B cell (primary cell): ENCODE results near the gene SMIM20. TPM values are rescaled to one million over a fixed set of nuclear protein-coding genes. Genes with fewer than 3 reads are reported as not detected.

Experiments
- ATAC-seq: fragments of 200-7000 bp; cut with Tn5 transposase; one replicate; pipeline ENCODE4 v1.10.0; 2021; ENCODE audit warnings: low read depth, mild to moderate bottlenecking, moderate number of reproducible peaks, moderate library complexity
- CTCF ChIA-PET: fragments of 350-600 bp; sonication (Branson Sonifier 250); formaldehyde crosslinking; loops from one replicate; lab custom pipeline; 2021; ENCODE audit warnings: antibody characterized with exemption, inconsistent platforms; lab: Charles Lee
- POLR2A ChIA-PET: fragments of 350-600 bp; sonication (Branson Sonifier 250); formaldehyde crosslinking; loops from one replicate; lab custom pipeline; 2021; ENCODE audit warnings: antibody characterized with exemption; lab: Charles Lee
- DNase-seq: peaks from one replicate; pipeline ENCODE4 v3.0.0; 2013
- H2AFZ ChIP-seq: 2 replicates; pipeline ENCODE4 v1.6.1; 2012; ENCODE audit warnings: mild to moderate bottlenecking, low read depth, low read length; ENCODE audit not compliant: insufficient read depth, poor library complexity, severe bottlenecking
- H3K27ac ChIP-seq, 2 donors: 1 replicate in 1 of 2; 2 replicates in 1 of 2; pipeline ENCODE4 v1.5.1; 2012 to 2013; ENCODE audit warnings: low read length in 2 of 2, mild to moderate bottlenecking in 2 of 2, moderate library complexity in 1 of 2
- H3K27me3 ChIP-seq, 4 experiments: fragments of 200-600 bp in 1 of 4; sonication (generic) in 1 of 4; replicated peaks in 1 of 4; 1 replicate in 2 of 4; 2 replicates in 2 of 4; pipeline versions ENCODE4 v1.6.1 to v1.7.0; 2013 to 2016; ENCODE audit warnings: low read length in 3 of 4, mild to moderate bottlenecking in 2 of 4, mixed read lengths in 1 of 4, moderate library complexity in 1 of 4; ENCODE audit not compliant: insufficient read depth in 4 of 4, control insufficient read depth in 3 of 4; ENCODE audit errors: control extremely low read depth in 1 of 4
- H3K36me3 ChIP-seq, 2 experiments: replicated peaks in 1 of 2; 1 replicate in 1 of 2; 2 replicates in 1 of 2; pipeline versions ENCODE4 v1.6.1 to v1.7.1; 2013; ENCODE audit warnings: low read length in 1 of 2; ENCODE audit not compliant: insufficient read depth in 2 of 2, control insufficient read depth in 1 of 2; ENCODE audit errors: control extremely low read depth in 1 of 2, extremely low read depth in 1 of 2
- H3K4me1 ChIP-seq, 2 donors: fragments of 200-600 bp in 1 of 2; sonication (generic) in 1 of 2; 1 replicate in 1 of 2; 2 replicates in 1 of 2; pipeline versions ENCODE4 v1.5.1 to v1.6.1; 2013 to 2017; ENCODE audit warnings: low read length in 2 of 2; ENCODE audit not compliant: control insufficient read depth in 2 of 2, insufficient read depth in 2 of 2
- H3K4me2 ChIP-seq: replicated peaks from 2 replicates; pipeline ENCODE3; 2012; ENCODE audit warnings: mild to moderate bottlenecking, low read depth, low read length; ENCODE audit not compliant: poor library complexity, severe bottlenecking
- H3K4me3 ChIP-seq, 5 experiments: fragments of 200-600 bp in 1 of 5; sonication (generic) in 1 of 5; 1 replicate in 3 of 5; 2 replicates in 2 of 5; pipeline versions ENCODE4 v1.5.1 to v1.7.0; 2011 to 2016; ENCODE audit warnings: low read length in 4 of 5, mild to moderate bottlenecking in 4 of 5, low read depth in 2 of 5, control low read depth in 1 of 5, moderate library complexity in 1 of 5; ENCODE audit not compliant: insufficient read depth in 1 of 5; ENCODE audit errors: control extremely low read depth in 1 of 5, extremely low read depth in 1 of 5
- H3K79me2 ChIP-seq: fragments of 200-600 bp; sonication (generic); one replicate; pipeline ENCODE4 v1.6.0; 2016; ENCODE audit warnings: low read length; ENCODE audit not compliant: control insufficient read depth, insufficient read depth
- H3K9ac ChIP-seq: fragments of 200-600 bp; sonication (generic); 2 replicates; pipeline ENCODE4 v1.6.1; 2017; ENCODE audit warnings: mild to moderate bottlenecking, low read length, moderate library complexity
- H3K9me3 ChIP-seq, 3 donors: one replicate each; pipeline versions ENCODE4 v1.6.1 to v1.7.1; 2013; ENCODE audit warnings: low read length in 2 of 3; ENCODE audit not compliant: control insufficient read depth in 2 of 3, insufficient read depth in 1 of 3; ENCODE audit errors: control extremely low read depth in 1 of 3
- H4K20me1 ChIP-seq: 2 replicates; pipeline ENCODE4 v1.6.0; 2012; ENCODE audit warnings: mild to moderate bottlenecking, low read length; ENCODE audit not compliant: insufficient read depth, control insufficient read depth, poor library complexity, severe bottlenecking
- H3K27ac Mint-ChIP-seq: one replicate; pipeline ENCODE4 v1.8.0; 2021; ENCODE audit warnings: mixed read lengths
- H3K27me3 Mint-ChIP-seq: one replicate; pipeline ENCODE4 v1.8.0; 2021; ENCODE audit warnings: mixed read lengths
- H3K4me1 Mint-ChIP-seq: one replicate; pipeline ENCODE4 v1.8.0; 2021; ENCODE audit warnings: mixed read lengths
- H3K4me3 Mint-ChIP-seq: one replicate; pipeline ENCODE4 v1.8.0; 2021; ENCODE audit warnings: mixed read lengths
- H3K9me3 Mint-ChIP-seq: one replicate; pipeline ENCODE4 v1.8.0; 2022; ENCODE audit warnings: mixed read lengths; ENCODE audit not compliant: insufficient read depth
- CTCF ChIP-seq: fragments of 200-600 bp; IDR thresholded peaks from one replicate; pipeline ENCODE4 v1.8.0; 2022; ENCODE audit warnings: antibody characterized with exemption, mild to moderate bottlenecking
- EZH2 ChIP-seq: IDR thresholded peaks from 2 replicates; pipeline ENCODE4 v1.6.1; 2012; ENCODE audit warnings: borderline replicate concordance, low read depth, mild to moderate bottlenecking, moderate library complexity, low read length; ENCODE audit not compliant: insufficient read depth, poor library complexity, severe bottlenecking
- WGBS: methylation state at CpG from one replicate; pipeline ENCODE4 v1.1.5; 2013; ENCODE audit warnings: missing lambda C conversion rate; ENCODE audit not compliant: insufficient coverage; 5-methylcytosine and 5-hydroxymethylcytosine counted together
- intact Hi-C: fragments of 100-400 bp; cut with micrococcal nuclease; formaldehyde crosslinking; loops from one replicate; pipeline ENCODE4 v1.10.0; 2022
- polyA plus RNA-seq: library from polyadenylated mRNA; depleted of rRNA; stranded (reverse); fragments of >200 nt; gene quantifications from 2 replicates; pipeline ENCODE4 v1.2.3, GENCODE V29; 2012
- total RNA-seq, 2 donors: library from RNA; stranded (reverse); fragments of 120-200 nt in 1 of 2; gene quantifications; 1 replicate in 1 of 2; 2 replicates in 1 of 2; pipeline versions ENCODE4 v1.2.3 to v1.2.4, GENCODE V29; 2013 to 2022

Gene SMIM20
- total and polyA plus RNA-seq, 2 donors (not counting 1 experiment from before 2014, with no cell fraction given): 12.6 to 20.2 TPM

GRCh38 chr4:25953740-25954139, 39.7 kb downstream of the SMIM20 start:
- no peaks in the 10 kb centered on the region for H3K79me2 ChIP-seq
- DNase-seq (no peak), ATAC-seq (no peak)
- Mint-ChIP-seq H3K4me3 (no peak overlapping the region), H3K4me1 (no peaks in the 10 kb centered on the region), H3K27ac (no peak overlapping the region), H3K9me3 (no peaks in the 10 kb centered on the region), H3K27me3 (peaks cover 37% of the 10 kb centered on the region)
- H3K9me3 ChIP-seq: peaks cover 0 to 3% (median 0%) of the 10 kb centered on the region in 3 donors
- H3K4me2 ChIP-seq: no peak overlapping the region
- no peak overlapping the region for H2AFZ ChIP-seq
- ChIA-PET POLR2A (no interaction called here), CTCF (interaction anchor here (0.7 to 0.8 kb wide), 2 partner anchors 27 to 112 kb away, joined by 3 read pairs; no protein-coding TSS in a partner anchor)
- H4K20me1 ChIP-seq: no peaks in the 10 kb centered on the region
- H3K9ac ChIP-seq: no peak overlapping the region
- no peak for TF ChIP-seq CTCF
- no peak for TF ChIP-seq EZH2
- H3K27ac ChIP-seq: no peak overlapping the region
- 83% methylated on average over 2 of the region's 5 CpGs for WGBS
- no peak overlapping the region for H3K4me3 ChIP-seq
- intact Hi-C loops: no loop called here
- no peaks in the 10 kb centered on the region for H3K36me3 ChIP-seq
- H3K4me1 ChIP-seq: no peaks in the 10 kb centered on the region
- H3K27me3 ChIP-seq: peaks cover 0 to 5% (median 0%) of the 10 kb centered on the region in 4 experiments

GRCh38 chr4:25954293-25954904, 40.4 kb downstream of the SMIM20 start:
- H3K4me1 Mint-ChIP-seq: no peaks in the 10 kb centered on the region
- peaks cover 32% of the 10 kb centered on the region for H3K27me3 Mint-ChIP-seq
- WGBS: 87% methylated on average over 13 of the region's 14 CpGs
- Histone ChIP-seq H3K27ac (no peak overlapping the region), H3K4me2 (no peak overlapping the region), H3K4me1 (no peaks in the 10 kb centered on the region), H4K20me1 (no peaks in the 10 kb centered on the region), H3K9ac (no peak overlapping the region), H3K9me3 (peaks cover 0 to 3% (median 0%) of the 10 kb centered on the region in 3 donors), H3K36me3 (no peaks in the 10 kb centered on the region), H3K27me3 (peaks cover 0 to 5% (median 0%) of the 10 kb centered on the region in 4 experiments), H2AFZ (no peak overlapping the region), H3K79me2 (no peaks in the 10 kb centered on the region), H3K4me3 (no peak overlapping the region)
- no peak overlapping the region for H3K4me3 Mint-ChIP-seq
- intact Hi-C loops: no loop called here
- ATAC-seq (no peak), DNase-seq (no peak)
- no peaks in the 10 kb centered on the region for H3K9me3 Mint-ChIP-seq
- no peak overlapping the region for H3K27ac Mint-ChIP-seq
- POLR2A ChIA-PET: no interaction called here
- no peak for TF ChIP-seq CTCF
- CTCF ChIA-PET: interaction anchor here (0.8 kb wide), 1 partner anchor 112 kb away, joined by 3 read pairs; no protein-coding TSS in a partner anchor
